Stimulated activated CD4-positive, alpha-beta T cell treated with anti-CD3 and anti-CD28 coated beads, Interleukin-4, amount 100 ng/mL, for 48 hours (primary cell): ENCODE data around the gene CRISPLD2.

Experiments
- DNase-seq, 2 donors: peaks; one replicate each; pipeline ENCODE4 v3.0.0-alpha.2; 2020; ENCODE audit warnings: low read depth in 2 of 2

Gene CRISPLD2

DNA sequence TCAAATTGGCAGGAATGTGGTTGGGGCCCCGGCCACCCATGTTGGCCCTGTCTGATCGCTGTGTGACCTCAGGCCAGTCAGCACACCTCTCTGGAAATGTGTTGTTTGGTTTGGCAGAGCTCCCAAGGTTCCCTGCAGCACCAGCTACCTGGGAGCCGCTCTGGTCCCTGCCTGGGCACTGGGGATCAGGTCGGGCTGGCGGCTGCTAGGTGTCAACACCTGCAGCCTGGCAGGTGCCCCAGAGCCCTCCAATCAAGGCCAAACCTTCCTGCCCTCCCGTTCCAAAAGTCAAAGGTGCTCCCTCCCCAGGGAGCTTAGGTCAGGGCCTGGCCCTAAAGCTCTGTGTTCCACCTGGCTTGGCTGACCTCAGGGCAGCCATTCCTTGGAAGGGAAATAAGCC, 135.6 kb downstream of the CRISPLD2 start:
- DNase-seq, result no peak

GRCh38 chr16:84957192-84957591, 137.4 kb downstream of the CRISPLD2 start:
- no peak for DNase-seq

DNA sequence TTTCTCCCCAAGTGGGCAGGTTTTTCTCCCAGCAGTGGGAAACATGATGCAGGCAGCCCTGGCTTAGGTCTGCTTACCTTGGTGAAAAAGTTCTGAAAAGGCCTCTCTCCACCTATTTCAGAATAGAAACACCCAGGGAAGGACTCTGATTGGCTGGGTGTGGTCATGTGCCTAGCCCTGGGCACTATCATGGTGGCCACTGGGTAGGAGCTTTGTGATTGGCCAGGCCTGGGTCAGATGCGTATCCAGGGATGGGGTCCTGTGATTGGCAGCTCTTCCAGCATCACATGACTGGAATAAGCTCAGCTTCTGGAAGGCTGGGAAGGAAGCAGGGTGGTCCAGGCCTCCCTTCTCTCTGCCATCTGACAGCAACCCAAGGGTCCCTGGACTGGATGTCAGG, 138.0 kb downstream of the CRISPLD2 start:
- no peak for DNase-seq
